Left hindlimb (tissue), 1 donor: ENCODE data around the gene VPS41.

Experiments used
- DNase-seq: peaks from one replicate; pipeline ENCODE4 v3.0.0-alpha.2; 2018

VPS41 gene

DNA sequence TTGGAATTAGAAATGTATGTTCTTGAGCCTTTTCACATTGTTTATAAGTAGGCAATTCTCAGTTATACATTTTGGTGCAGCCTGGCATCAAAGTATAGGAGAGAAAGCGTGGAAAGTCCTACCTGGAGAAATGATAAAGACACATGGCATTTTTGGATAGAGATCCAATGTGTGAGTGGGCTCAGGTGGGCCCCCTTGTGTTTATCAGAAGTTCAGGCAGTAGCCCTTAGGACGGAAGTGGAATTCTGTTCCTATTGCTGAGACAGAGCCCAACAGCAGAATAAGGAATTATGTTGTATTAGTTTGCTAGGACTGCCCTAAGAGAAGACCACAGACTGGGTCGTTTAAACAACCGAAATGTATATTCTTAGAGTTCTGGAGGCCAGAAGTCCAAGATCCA is 192.6 kb downstream of the VPS41 start:
- DNase-seq = no peak

DNA sequence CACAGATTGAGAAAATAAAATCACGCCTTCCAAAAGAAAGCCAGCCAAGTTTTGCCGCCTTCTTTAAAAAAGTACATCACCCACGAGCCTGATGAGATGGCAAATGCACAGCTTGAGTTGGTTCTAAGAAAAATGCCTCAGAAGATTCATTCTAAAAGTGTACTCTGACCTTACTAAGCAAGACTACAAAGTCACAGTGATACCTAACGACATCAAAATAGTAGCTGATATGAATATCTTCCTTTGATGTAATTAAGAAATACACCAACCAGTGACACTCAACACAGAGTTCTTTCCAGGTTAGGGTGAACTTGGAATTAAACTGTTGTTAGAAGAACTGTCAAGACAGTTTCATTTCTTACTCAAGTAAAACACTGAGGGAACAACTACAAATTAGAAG is 199.9 kb downstream of the VPS41 start:
- DNase-seq = no peak

GRCh38 chr7:38704751-38705150 is 204.2 kb downstream of the VPS41 start:
- no peak for DNase-seq

- no peak for DNase-seq
Measured at GRCh38 chr7:38704041-38704547, 204.9 kb downstream of the VPS41 start.

DNA sequence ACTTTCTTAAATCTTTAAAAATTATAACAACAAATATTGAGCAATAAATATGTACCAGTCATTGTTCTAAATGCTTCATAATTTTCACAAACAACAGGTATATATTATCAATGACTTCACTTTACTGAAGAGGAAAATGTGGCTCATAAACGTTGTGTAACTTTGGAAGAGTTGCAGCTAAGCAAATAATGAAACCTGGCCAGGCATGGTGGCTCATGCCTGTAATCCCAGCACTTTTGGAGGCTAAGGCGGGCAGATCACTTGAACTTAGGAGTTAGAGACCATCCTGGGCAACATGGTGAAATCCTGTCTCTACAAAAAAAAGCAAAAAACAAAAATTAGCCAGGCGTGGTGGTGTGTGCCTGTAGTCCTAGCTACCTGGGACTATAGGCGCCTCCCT is 205.9 kb downstream of the VPS41 start:
- no peak for DNase-seq

DNA sequence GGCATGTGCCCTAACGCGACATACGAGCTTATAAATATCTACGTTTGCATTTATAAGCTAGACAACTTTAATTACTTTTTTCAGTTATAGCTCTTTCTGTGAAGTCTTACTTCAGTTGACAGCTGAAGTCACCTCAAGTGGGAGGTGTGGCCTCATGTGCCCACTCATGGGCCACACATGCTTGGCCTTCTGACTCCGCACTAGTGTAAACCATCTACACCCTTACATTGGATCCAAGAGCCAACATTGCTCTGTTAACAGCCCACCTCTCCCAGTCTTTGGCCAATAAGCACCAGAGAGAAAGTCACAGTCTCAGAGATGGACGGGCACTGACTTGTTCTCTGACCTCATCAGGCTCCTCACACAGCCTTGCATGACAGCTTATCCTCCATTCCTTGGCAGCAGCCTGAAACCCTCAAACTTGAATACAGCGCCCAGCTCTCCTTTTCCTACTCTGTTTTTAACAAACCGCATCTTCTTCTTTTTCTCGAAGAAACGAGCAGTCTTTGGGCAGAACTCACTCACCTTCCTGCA is 206.9 kb downstream of the VPS41 start:
- no peak for DNase-seq

DNA sequence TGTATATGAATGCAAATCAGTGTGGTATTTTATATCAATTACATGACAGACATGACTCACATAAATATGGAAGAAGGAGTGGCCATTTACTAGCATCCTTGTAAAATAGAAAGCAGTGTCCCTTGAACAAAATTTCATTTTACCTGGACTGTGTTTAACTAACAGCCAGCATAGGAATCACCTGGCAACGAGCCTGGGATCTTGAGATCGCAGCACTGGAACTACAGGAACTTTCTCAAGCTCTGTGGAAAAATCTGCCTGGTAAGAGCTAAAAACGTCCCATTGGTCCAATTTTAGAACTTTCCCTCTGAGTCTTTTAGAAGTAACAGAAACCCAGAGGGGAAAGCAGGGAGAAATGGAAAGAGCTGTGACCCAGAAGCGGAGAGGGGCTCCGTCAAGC is 208.9 kb downstream of the VPS41 start:
- DNase-seq = no peak

GRCh38 chr7:38699471-38699870 is 209.5 kb downstream of the VPS41 start:
- DNase-seq = no peak

DNA sequence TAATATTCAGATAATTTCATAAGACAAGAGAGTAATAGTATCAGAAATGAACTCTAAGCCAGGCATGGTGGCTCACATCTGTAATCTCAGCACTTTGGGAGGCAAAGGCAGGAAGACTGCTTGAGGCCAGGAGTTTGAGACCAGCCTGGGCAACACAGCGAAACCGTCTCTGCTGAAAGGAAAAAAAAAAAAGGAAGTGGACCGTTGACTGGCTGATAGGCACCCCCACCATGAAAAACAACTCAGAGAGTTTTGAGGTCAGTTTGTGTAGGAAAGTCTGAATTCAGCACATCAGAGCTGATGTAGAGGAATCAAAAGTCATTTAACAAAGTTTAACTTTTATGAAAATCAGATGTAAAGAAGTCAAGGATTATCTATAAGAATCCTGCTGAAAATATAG is 214.7 kb downstream of the VPS41 start:
- no peak for DNase-seq

GRCh38 chr7:38686888-38687287 is 222.1 kb downstream of the VPS41 start:
- no peak for DNase-seq

GRCh38 chr7:38685851-38686250 is 223.1 kb downstream of the VPS41 start:
- DNase-seq = no peak

- no peak for DNase-seq
Measured at GRCh38 chr7:38682606-38683005, 226.4 kb downstream of the VPS41 start.

GRCh38 chr7:38681882-38682281 is 227.1 kb downstream of the VPS41 start:
- no peak for DNase-seq

GRCh38 chr7:38679419-38679818 is 229.6 kb downstream of the VPS41 start:
- DNase-seq = no peak

DNA sequence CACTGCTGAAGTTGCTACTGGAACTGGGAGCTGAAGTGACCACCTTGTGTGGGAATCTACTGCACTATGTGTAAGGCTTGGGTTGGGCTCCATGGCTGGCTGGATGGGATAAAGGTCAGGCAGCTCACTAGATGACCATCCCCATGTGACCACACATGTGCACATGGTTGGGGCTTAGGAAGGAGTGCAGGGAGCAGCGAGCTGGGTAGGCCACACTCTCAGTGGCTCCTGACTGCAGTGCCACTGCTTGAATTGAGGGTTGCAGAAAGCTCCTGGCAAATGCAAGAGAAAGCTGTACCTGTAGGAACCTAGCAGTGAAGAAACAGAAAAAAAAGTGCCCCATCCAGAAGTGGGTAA is 230.3 kb downstream of the VPS41 start:
- no peak for DNase-seq

- DNase-seq = no peak
Measured at GRCh38 chr7:38677981-38678697, 230.9 kb downstream of the VPS41 start.

- no peak for DNase-seq
Measured at GRCh38 chr7:38675494-38676106, 233.4 kb downstream of the VPS41 start.

- DNase-seq = no peak
Measured at GRCh38 chr7:38674513-38674912, 234.5 kb downstream of the VPS41 start.

GRCh38 chr7:38673795-38674194 is 235.2 kb downstream of the VPS41 start:
- DNase-seq = no peak
